ENCODE results near the gene RLF.
A peak's percentile ranks its signal among the peaks of the same experiment; 100 is the strongest.

The RLF gene

GRCh38 chr1:40161125-40161887 is at the start of gene RLF:
TSS of gene RLF (plus strand) at chr1:40161387. CDS start at chr1:40161400, 13 bp downstream.
- DNase-seq = peak; percentile 94

- no peak for DNase-seq
These were observed 46.8 kb upstream of the RLF start for GRCh38 chr1:40114400-40114799.

- no peak for DNase-seq
These were observed 41.1 kb upstream of the RLF start for GRCh38 chr1:40120128-40120527.

GRCh38 chr1:40122855-40123254 is 38.3 kb upstream of the RLF start:
- no peak for DNase-seq

GRCh38 chr1:40130892-40131291 is 30.3 kb upstream of the RLF start:
- DNase-seq = no peak

- no peak for DNase-seq
These were observed 28.5 kb upstream of the RLF start for GRCh38 chr1:40132383-40133311.

- DNase-seq = no peak
These were observed 27.9 kb upstream of the RLF start for GRCh38 chr1:40133312-40133665.

GRCh38 chr1:40133839-40134238 is 27.3 kb upstream of the RLF start:
- no peak for DNase-seq

- DNase-seq = no peak
These were observed 20.8 kb upstream of the RLF start for GRCh38 chr1:40140211-40140973.

- DNase-seq = no peak
These were observed 19.2 kb upstream of the RLF start for GRCh38 chr1:40141878-40142535.

GRCh38 chr1:40143891-40144575 is 17.2 kb upstream of the RLF start:
- no peak for DNase-seq

- DNase-seq = no peak
These were observed 9.6 kb upstream of the RLF start for GRCh38 chr1:40151457-40152079.

GRCh38 chr1:40153073-40153770 is 8.0 kb upstream of the RLF start:
- no peak for DNase-seq

- DNase-seq = no peak
These were observed 6.1 kb upstream of the RLF start for GRCh38 chr1:40155135-40155534.

- DNase-seq = no peak
These were observed 5.3 kb upstream of the RLF start for GRCh38 chr1:40155910-40156309.

GRCh38 chr1:40160806-40161124 is 422 bp upstream of the RLF start:
- DNase-seq = no peak

GRCh38 chr1:40161888-40162397 is 756 bp downstream of the RLF start:
- DNase-seq = peak; percentile 39

GRCh38 chr1:40162753-40163441 is 1.7 kb downstream of the RLF start:
- no peak for DNase-seq

- DNase-seq = no peak
These were observed 6.1 kb downstream of the RLF start for GRCh38 chr1:40167317-40167716.

- no peak for DNase-seq
These were observed 9.8 kb downstream of the RLF start for GRCh38 chr1:40171036-40171435.
